GM18498 (cell line): ENCODE data around the gene TM4SF1.
"Not testable (repeated sequence)": the region's sequence is repeated elsewhere in the genome, so short reads cannot be mapped to it uniquely, and the experiment has no call there.

ENCODE experiments used
- ATAC-seq: cut with Tn5 transposase; IDR thresholded peaks from one replicate; pipeline ENCODE4 v1.9.1; 2021; ENCODE audit warnings: mild to moderate bottlenecking, moderate library complexity; ENCODE audit not compliant: unreplicated experiment

The TM4SF1 gene

GRCh38 chr3:149395107-149396089 lies 17.9 kb upstream of the TM4SF1 start:
- ATAC-seq = no peak

GRCh38 chr3:149393345-149394160 lies 16.1 kb upstream of the TM4SF1 start:
- peak; percentile 75 for ATAC-seq

DNA sequence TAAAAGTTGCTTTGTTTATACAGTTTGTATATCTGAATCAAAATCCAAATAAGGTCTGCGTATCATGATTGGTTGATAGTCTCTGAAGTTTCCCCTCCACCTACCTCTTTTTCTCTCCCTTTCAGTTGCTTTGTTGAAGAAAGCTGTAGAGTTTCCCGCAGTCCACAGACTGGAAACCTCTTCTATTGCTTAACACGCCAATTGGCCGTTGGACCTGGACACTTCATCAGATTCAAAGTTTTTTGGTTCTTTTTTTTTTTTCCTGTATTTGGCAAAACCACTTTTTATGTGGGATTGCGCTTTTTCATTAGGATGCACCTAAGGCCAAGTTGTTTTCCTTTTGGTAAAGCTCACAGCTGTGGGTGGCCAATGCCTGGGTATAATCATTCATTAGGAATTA lies 14.5 kb upstream of the TM4SF1 start:
- ATAC-seq = no peak

DNA sequence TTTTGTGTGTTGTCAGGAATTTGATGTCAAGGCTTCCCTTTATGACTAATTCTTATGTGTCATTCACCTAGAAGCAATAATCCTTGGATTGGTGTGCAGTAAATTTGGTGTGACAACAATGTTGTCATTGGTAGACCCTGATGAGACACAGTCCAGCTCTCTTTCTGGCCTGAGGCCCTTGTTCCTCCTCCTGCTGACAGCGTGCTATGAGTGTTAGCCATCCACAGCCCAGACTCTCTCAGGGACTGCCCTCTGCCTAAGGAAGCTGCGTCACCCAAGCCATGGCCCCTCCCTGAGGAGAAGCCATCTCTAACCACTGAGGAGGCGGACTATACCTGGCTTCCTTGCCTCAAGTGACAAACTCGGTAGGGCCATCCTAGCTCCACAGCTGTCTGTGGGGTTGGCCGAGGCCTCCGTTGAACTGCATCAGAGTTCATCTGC lies 13.3 kb upstream of the TM4SF1 start:
- no peak for ATAC-seq

- ATAC-seq = no peak
Measured at GRCh38 chr3:149390294-149390693, 12.8 kb upstream of the TM4SF1 start.

DNA sequence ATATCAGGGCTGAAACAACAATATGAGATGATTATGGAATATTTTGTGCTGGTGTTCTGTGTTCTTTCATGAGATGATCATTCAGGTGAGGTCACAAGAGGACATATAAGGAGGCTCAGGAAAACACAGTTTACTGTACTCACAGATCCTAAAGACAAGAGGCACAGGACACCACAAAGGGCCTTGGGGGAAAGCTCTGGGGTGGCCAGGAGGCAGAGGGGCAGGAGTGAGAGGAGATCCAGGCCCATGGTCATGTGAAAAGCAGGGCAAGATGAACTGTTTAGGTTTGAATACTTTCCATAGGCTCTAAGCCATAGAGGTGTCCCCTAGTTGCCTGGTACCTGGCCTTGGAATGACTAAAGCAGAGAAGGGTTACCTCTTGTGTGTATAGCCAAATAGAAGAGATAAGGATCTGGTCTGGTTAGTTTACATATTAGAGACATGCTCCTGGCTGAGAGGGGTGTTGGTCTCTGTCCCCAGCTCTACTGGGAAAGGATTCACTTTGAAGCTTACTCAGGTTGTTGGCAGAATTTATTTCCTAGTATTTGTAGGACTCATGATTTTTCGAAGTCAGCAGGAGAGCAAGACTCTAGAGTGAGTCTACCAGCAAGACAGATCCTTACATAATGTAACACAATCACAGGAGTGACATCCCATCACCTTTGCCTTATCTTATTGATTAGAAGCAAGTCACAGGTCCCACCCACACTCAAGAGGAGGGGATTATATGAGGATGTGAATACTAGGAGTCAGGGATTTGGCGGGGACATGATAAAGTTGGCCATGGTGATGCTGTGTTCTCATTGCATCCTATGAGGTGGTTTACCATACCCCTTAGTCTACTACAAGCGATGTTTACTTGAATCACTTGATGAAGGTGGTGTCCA lies 11.3 kb upstream of the TM4SF1 start:
- ATAC-seq = no peak

GRCh38 chr3:149388001-149388440 lies 10.6 kb upstream of the TM4SF1 start:
- ATAC-seq = no peak

DNA sequence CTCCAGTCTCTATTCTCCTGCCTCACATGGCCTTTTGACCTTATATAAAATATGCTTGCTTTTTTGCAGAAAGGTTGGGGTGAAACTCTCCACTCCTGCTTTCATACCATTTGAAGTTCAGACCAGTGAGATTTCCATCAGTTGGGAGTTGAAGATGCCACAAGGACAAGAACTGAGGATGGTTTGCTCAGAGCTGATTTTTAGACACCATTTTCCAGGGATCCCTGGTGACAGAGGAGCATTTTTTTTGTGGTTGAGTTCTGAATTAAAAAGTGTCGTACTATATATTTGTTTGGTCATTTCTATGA lies 8.8 kb upstream of the TM4SF1 start:
- no peak for ATAC-seq

DNA sequence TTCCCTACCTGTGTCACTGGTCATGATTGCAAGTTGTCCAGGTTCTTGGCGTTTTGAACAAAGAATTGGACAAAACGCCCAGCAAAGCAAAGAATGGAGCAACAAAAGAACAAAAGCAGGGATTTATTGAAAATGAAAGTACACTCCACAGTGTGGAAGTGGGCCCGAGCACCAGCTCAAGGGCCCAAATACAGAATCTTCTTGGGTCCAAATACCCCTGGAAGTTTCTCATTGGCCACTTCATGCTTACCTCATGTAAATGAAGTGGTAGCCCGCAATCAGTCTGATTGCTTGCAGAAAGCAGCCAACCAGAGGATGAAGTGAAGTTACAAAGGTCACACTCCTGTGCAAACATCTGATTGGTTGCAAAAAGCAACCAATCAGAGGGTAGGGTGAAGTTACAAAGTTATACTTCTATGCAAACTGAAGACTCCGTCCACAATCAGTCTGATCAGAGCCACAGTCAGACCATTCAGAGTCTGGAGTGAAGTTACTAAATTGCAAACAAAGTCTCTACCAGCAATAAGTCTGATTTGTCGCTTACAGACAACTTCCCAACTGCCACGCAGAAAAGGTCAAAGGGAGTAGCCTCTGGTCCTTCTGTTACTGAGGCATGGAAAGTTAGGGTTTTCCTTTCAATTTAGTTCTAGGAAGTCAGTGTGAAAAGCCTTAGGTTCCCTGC lies 8.3 kb upstream of the TM4SF1 start:
- no peak for ATAC-seq

DNA sequence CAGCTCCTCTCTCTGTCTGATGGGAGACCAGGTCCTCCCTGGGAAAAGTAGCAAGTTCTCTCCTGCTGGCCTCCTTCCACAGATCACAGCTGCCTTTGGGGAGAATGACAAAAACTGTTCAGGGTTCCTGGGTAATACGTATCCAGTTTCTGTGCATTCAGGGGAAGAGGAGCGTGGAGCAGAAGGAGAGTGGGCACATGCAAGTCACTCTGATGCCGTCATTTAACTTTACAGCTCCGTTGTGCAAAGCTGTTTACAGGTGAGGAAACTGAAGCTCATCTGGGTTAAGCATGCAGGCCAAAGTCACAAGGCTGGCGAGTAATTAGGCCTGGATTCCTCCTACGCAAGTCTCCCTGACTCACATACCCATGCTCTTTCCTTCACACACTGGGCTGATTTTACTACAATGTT lies 7.5 kb upstream of the TM4SF1 start:
- ATAC-seq = no peak

DNA sequence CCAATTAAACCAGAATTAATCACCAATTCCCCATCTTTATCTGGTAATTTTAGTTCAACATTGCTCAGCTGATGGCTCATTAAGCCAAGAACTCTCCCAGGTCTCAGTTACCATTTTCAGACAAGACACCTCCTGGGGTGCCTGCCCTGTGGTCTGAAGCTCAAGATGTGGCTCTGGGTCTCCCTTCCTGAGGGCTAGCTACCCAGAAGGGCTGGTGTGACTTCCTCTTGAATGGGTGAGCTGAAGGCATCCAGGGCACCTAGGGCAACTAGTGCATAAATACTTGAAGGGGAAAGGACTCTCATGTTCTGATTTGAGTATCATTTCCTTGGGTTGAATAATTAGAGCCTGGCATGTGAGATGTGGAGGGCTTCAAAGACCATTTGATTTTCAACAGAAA lies 6.7 kb upstream of the TM4SF1 start:
- no peak for ATAC-seq

GRCh38 chr3:149383703-149384102 lies 6.3 kb upstream of the TM4SF1 start:
- ATAC-seq = no peak

DNA sequence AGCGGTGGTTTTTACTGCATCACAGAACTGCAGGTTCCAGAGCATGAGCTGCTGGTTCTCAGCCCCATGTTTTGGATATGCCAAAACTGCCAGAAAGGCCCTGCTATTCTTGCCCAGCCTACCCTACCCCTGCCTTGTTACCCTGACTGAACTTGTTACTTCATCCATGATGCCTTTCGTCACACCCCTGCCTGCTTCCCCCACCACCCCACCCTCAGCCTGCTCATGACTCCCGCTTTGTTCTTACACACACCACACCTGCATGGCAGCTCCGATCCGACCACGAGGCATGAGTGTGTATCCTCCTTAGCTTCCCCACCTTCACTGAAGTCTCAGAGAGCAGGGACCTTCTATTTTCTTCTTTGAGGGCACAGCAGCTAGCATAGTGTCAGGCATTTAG lies 5.1 kb upstream of the TM4SF1 start:
- ATAC-seq = no peak

GRCh38 chr3:149382101-149382467 lies 4.6 kb upstream of the TM4SF1 start:
- ATAC-seq = no peak

- ATAC-seq = no peak
Measured at GRCh38 chr3:149381173-149382100, 4.0 kb upstream of the TM4SF1 start.

- not testable (repeated sequence) for ATAC-seq
Measured at GRCh38 chr3:149380220-149380619, 2.8 kb upstream of the TM4SF1 start.

DNA sequence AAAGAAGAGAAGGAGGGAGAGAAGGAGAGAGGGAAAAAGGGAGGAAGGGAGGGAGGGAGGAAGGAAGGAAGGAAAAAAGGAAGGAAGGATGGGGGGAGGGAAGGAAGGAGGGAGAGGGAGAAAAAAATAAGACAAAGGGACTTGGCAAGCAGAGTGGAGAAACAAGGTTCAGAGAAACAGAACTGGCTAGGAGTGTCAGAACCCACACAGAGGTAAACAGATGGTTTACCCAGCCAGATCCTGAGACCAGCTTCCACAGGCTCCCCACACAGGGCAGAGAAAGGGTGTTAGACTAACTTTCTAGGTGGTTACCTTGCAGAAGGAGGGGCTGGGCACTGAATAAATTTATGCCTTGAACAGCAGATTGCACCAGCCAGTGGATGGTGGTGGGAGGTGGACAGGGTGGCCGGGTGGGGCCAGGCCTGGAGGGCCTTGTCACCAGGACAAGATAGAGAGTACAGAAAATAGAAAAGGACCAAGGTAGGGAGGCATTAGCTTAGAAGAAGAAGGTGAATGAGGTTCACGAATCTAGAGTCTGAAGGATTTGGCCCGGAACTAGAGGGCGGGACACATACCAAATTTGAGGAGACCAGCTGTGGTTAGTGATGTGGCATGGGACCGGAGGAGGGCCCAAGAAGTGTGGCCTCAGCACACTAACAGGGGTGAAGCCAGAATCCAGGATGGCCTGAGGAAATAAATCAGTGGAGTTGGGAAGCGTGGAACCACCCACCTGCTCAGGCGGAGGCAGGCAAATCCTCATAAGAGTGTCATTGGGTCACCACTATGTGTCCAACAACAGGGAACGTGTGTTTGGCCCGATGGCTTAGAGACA lies 1.2 kb upstream of the TM4SF1 start:
- no peak for ATAC-seq

- no peak for ATAC-seq
Measured at GRCh38 chr3:149376718-149377407, 586 bp downstream of the TM4SF1 start.
